GM18499 (cell line): ENCODE results near the gene SLC9A8.
"Not testable (repeated sequence)": the region's sequence is repeated elsewhere in the genome, so short reads cannot be mapped to it uniquely, and the experiment has no call there.

Source experiments
- ATAC-seq: cut with Tn5 transposase; IDR thresholded peaks from one replicate; pipeline ENCODE4 v1.9.1; 2021; ENCODE audit warnings: moderate number of reproducible peaks; ENCODE audit not compliant: insufficient read depth, unreplicated experiment

Gene SLC9A8

GRCh38 chr20:49889935-49890333 lies 77.3 kb downstream of the SLC9A8 start:
- ATAC-seq = no peak

DNA sequence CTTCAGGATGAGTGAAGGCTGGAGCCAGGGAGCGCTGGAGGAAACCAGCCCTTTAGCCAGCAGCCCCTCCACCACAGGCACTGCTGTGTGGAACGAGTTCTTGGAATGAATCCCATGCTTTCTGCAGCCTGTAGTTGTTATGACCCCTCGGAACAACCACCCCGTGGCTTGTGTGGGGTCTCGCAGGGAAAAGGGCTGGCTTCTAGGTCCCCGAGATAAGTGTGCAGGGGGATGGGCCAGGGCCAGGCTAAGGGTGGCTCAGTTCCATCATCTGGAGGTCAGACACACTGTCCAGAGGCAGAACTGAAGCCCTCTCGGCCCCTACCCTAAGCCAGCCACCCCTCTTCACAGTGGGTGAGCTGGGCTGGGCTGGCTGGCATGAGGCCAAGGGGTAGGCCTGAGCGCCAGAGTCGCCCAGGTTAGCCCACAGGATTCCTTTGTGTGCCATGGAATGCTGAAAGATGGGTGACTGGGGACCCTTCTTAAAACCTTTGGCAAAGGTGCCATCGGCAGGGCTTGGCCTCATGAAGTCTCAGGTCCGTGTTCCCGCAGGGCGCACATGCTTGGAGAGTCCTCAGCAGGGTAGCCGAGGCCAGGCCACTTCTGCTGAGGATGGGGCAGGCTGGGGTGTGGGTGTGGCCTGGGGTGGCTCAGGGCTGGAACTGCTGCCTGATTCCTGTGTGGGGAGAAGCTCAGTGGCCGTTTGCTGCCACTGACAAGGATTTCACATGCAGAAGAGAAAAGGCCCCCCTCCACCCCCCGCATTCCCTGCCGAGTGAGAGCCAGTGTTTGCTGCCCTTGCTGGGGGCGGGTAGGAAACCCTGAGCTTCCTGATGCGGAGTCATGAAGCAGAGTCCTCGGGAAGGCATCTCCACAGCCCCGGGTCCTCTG lies 78.1 kb downstream of the SLC9A8 start:
- no peak for ATAC-seq

DNA sequence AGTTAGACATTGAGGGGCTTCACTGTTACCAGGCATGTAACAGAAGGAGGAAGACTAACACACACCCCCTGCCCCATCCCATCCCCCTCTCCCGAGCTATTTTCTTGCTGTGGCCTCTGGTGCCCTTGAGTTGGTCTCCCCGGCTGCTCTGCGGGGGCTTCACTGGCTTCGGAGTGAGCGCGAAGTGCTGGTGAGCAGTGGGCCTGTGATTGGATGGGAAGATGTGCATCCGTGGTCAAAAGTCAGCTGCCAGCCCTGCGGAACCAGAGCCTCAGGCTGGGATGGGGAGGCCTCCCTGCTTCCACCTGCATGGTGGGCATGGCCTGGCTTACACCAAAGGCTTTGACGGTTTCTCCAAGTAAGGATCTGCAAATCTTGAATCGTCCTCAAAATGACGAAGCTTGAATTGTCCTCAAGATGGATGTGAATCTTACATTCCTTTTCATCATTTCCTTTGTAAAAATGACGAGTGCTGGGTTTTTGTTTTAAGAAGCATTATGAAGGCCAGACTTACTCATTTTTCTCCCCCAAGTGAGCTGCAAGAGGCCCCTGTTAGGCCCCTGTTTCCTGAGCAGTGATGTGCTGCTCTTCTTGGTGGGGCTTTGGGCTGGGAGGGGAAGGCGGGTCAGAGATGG lies 79.0 kb downstream of the SLC9A8 start:
- ATAC-seq = no peak

DNA sequence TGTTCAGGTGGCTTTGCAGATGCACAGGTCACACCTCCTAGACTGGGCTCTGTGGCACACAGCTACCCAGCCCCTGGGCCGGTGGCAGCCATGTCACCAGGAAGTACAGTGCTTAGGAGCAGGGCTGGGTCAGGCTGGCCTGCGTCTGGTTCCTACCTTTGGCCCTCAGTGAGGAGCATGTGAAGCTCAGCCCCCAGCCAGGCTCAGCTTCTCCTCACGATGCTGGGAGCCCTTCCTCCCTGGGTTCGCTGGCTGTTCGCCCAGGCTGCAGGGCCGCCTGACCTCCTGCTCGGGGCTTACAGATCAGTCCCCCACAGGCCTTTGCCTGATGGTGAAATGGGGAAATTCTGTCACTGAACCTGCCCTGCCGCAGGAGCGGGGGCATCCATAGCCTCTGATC lies 79.6 kb downstream of the SLC9A8 start:
- ATAC-seq = no peak

DNA sequence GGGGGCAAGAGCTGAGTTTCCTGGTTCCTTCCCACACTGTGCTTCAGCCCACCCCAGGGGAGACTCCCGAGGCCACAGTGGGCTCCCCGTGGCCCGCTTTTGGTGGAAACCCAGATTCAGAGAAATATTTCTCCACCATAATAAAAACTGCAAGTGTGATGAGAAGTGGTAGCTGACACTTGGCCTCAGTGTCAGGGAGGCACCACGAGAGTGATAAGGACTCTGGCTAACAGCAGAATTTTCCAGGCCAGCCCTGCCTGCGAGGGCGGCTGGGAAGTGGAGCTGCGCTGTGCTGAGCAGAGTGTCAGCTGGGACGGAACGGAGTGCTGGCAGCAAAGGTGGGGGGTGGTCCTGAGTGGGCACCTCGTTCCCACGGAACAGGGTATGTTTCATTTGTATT lies 80.2 kb downstream of the SLC9A8 start:
- ATAC-seq = no peak

DNA sequence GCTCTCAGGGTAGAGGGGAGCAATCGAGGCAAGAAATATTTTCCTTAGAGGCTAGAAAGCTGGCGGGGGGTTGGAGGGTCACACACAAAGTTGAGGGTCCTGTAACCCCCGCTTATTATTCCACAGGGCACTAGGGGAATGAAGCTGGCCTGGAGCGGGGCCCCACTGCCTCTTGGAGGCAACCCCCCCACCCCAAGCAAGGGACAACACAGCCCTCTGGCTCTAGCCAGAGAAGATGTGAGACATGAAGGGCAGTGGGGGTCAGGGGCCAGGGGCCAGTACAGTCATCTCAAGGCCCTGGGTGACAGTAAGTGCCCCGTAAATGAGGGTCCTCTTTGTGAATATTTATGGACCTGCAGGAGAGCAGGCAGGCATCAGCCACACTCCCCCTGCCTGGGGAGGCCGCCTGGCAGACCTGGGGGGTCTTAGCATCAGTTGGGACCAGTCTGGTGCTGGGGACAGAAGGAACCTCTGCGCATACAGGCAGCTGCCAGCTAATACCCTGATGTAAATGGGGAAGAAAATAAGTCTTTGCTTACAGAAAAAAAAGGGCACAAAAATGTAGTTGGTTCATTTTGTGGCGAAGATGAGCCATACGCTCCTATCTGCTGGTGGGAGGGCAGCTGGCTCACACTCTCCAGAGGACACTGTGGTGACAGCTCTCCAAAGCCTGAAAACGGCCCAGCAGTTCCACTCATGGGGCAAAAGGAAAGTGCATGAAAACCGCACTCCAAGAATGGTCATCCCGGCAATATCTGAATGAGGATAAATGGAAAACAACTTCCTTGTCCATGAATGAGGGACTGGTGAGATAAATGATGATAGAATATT lies 80.8 kb downstream of the SLC9A8 start:
- no peak for ATAC-seq

DNA sequence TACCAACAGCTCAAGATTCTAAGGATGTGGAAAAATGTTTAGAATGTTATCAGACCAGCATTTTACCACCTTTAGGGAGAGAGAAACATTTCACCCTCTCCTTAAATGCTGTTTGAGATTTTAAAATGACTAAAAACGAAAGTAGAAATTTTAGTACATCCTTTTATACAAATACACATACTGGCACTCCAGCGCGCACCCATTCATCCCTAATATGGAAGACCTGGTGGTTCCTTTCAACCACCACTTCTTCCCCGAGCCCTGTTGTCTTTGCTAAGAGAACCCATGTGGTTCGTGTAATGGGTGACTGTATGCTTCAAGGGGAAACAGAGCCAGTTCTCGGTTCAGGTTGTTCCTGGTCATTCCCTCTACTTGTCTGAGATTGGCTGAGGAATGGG lies 81.4 kb downstream of the SLC9A8 start:
- no peak for ATAC-seq

- not testable (repeated sequence) for ATAC-seq
These were observed 83.0 kb downstream of the SLC9A8 start for GRCh38 chr20:49895474-49896093.

DNA sequence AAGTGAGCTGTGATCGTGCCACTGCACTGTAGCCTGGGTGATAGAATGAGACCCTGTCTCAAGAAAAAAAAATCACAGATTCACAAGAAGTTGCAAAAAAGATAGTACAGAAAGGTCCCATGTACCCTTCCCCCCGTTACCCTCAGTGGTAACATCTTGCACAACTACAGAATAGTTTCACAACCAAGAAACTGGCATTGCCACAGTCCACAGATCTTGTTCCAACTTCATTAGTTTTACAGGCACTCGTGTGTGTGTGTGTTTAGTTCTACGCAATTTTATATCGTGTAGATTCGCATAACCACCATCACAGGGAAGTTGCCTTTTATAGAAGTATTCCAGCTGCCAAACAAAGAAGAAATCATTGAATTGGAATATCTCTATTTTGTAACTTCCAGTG lies 83.6 kb downstream of the SLC9A8 start:
- ATAC-seq = no peak

DNA sequence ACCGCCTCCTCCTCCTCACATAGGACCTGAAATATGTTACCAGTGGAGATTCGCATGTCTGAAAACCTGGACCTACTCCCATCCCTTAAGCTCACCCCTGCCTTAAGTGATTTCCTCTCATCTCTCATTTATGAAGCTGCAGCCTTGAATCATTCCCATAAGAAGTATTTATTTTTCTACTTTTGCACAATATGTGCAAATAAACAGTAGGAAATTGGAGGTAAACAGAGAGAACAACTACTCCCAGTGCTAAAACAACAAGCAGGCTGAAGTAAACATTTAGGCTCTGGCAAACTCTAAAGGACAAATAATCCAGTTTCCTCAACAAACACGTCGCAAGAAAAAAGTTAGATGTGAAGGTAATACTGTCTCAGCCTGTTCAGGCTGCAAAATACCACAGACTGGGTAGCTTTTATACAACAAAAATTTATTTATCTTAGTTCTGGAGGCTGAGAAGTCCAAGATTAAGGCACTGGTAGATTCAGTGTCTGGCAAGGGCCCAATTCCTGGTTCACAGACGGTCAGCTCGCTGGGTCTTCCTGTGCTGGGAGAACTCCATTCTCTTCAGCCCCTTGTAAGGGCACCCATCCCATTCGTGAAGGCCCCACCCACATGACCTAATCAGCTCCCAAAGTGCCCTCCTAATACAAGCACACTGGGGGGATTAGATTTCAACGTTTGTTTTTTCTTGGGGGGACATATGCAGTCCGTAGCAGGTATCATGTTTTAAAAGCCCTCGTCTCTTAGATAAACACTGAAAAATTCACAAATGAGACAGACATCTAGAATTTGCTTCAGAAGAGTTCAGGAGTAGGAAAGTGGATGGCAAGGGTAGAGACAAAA lies 87.1 kb downstream of the SLC9A8 start:
- no peak for ATAC-seq

DNA sequence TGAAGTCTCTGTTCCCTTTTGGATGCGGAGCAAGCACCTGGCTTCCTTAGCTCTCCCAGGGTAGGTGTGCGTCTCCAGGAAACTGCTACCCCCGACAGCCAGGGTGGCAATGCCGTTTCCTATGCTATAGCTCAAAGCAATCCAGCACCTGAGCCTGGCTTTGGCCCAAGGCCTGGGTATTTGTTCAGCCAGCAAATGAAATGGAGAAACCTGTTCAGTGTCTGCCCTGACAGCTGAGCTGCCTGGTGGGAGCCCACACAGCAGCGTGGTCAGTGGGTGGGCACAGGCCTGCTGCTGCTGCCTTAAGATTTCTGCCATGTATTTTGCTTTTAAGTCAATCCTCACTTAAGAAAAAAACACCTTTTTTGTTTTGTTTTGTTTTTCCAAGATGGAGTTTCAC lies 89.0 kb downstream of the SLC9A8 start:
- no peak for ATAC-seq

GRCh38 chr20:49904440-49905214 lies 92.0 kb downstream of the SLC9A8 start:
- no peak for ATAC-seq

- ATAC-seq = no peak
These were observed 92.9 kb downstream of the SLC9A8 start for GRCh38 chr20:49905415-49906091.

DNA sequence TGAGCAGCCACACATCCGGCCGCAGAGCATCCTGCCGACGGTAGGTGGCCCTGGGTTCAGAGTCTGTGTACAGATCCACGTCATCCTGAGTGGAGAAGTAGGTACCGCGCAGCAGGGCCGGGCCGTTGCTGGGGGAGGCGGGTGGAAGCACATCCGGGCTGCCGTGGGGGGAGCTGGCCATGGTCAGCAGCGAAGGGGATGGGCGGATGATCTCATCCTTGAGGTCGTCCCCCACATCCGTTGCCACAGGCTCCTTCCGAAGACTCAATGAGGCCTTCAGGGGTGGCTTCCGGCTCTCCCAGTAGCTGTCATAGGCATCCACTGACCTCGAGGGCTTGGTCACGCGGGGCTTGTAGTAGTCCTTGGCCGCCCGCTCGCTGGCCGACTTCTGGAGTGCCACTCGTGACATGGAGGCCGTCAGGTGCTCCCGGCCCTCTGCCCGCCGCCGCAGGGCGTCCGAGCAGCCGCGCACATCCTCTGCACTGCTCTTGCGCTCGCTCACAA lies 93.5 kb downstream of the SLC9A8 start:
- ATAC-seq = no peak

- no peak for ATAC-seq
These were observed 94.1 kb downstream of the SLC9A8 start for GRCh38 chr20:49906615-49907154.

- no peak for ATAC-seq
These were observed 95.0 kb downstream of the SLC9A8 start for GRCh38 chr20:49907405-49908257.

- ATAC-seq = no peak
These were observed 95.6 kb downstream of the SLC9A8 start for GRCh38 chr20:49908258-49908565.
